UCSD-AML1 (cell line): ENCODE results near the gene PWWP2B.

Source experiments
- DNase-seq: peaks from one replicate; lab custom pipeline; 2025; ENCODE audit not compliant: unreplicated experiment; lab: John Stamatoyannopoulos, UW

PWWP2B gene

DNA sequence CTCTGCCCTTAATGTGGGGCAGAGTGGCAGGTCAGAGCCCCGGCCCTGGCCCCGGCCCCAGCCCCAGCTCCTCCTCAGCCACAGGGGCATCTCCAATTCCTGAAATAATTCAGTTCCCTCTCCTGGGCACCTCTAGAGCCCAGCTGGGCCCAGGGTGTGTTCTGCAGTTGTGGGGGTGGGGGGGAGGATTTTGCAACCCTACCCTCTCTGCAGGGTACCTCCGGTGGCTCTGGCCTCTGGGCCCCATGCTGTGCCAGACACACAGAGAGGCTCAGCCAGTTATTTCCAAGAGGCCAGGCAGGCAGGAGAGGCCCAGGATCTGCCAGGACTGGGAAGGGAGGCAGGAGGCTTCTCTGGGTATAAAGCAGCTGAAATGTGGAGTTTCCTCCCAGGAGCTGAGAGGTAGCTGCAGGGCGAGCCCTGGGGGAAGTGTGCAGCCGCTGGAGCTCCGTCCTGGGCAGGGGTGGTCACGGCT lies 47.9 kb downstream of the PWWP2B start:
- DNase-seq: peak; percentile 42

DNA sequence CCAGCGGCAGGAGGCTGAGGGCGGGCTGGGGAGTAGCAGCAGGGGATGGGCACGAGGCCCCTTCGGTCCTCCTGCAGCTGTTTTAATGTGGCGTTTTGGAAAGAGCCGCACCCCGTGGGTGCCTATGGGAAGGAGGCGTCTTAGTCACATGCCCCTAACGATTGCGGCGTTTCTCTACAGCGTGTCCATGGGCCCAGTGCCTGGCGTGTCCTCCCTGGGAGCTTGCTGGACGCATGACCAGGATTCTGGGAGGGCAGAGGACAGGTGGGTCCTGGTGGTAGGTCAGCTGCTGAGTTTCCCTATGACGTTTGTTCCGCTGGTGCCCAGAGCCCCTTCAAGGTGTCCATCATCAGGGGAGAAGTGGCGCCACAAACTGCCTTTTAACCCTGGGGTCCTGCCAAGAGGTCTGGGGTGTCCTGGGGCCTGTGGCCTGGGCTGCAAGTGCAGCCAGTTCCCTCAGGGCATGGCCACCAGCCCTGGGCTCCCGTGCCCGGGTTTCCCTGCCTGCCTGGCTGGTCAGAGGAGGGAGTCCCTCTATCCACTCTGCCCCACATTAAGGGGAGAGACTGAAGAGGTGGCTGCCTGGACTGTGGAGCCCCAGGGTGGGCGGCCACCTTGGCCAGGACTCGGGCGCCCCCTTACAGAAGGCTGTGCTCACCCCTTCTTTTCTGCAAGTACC lies 48.7 kb downstream of the PWWP2B start:
- DNase-seq: no peak

DNA sequence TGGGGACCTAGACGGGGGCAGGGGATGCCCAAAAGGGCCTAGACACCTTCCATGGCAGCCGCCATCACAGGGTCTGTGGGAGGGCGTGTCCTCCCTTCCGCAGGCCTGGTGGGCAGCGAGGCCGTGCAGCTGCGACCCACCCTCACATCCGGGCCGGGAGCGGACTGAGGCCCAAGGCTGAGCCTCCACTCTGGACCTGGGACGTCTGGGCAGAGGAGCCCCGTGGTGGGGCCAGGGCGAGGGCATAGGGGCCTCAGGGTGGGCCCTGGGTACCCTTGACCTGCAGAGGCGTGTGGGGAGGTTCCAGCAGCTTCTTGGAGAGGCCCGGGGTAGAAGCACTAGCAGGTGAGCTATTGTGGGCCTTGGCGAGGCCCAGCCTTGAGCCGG lies 49.2 kb downstream of the PWWP2B start:
- no peak for DNase-seq

DNA sequence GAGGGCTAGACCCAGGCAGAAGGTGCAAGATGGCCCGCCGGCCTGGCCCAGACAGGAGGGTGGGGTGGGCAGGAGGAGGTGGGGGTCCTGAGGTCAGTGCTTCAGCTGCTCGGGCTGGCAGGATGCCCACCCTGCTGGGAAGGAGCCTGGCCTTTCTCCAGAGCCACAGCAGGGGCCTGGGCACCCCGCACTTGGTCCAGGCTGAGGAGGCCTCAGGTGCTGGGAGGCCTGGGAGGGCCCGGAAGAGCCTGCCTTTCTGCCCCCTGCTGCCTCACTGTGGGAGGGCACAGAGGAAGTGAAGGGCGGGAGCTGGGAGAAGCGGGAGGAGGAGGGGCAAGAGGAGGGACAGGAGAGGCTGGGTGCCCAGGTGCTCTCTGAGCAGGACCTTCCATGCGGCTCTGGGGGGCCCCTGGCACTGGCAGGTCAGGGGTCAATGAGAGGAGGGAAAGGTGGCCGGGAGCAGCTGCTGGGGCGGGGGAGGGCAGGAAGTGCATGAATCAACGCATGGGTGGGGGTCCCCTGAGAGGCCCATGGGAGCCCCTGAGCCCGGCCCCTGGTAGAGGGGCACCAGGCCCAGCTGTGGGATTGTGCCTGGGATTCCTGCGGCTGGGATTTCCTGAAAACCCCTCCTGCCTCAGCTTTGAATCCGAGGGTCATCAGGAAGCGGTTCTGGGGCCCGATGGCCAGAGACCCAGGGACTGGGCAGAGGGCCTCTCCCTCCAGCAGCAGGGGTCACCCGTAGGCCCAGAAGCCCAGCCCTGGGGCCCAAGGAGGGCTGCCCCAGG lies 49.9 kb downstream of the PWWP2B start:
- DNase-seq: peak; percentile 86

DNA sequence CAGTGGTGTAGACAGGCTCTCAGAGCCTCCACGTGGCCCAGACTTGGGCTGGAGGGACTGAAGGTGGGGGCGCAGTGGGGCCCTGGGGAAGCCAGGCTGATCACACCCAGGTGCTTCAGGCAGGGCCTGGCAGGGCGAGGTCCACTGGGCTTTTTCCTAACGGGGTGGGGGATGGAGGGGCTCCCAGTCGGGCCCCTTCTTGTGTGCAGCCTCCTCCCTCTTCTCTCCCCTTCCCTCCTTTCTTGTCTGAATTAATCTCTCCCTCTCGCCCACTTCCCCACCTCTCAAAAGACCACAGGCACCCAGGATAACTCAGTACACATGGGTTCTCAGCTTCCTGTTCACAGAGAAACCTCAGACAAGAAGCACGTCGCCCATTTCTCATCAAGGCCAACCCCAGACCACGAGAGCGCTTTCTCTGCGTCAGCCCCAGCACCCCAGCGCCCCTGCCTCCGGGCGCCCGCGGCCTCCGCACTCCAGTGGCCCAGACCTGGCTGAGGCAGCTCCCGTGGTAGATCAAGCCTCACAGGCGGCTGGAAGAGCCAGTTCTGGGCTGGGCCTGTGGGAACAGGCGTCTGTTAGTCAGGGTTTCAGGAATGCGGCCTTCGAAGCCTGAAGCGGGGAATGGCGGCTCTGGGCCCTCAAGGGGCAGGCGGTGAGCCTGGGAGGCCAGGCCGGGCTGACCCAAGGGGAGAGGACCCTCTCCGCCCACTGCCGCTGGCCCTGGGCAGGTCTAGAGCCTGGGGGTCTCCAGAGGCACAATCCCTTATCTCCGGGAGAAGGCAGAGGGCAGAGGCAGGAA lies 50.6 kb downstream of the PWWP2B start:
- DNase-seq: peak; percentile 49

DNA sequence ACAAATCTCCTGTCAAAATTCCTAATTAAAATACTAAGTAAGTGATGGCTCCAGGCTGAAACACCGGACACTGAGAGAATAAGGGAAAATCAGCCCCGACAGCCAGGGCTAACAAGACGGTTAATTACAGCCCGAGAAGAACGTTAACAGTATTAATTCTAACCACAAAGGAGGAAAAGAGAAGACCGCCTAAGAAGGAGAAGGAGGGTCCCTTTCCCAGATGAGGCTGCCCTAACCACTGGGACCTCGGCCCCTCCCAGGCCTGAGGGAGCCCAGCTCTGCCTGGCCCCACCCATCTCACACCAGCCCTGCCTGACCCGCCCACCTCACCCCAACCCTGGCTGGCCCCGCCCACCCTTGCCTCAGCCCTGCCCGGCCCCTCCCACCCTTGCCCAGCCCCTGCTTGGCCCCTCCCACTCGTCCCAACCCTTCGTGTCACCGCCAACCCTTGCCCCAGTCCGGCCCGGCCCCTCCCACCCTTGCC lies 51.3 kb downstream of the PWWP2B start:
- DNase-seq: peak; percentile 84

DNA sequence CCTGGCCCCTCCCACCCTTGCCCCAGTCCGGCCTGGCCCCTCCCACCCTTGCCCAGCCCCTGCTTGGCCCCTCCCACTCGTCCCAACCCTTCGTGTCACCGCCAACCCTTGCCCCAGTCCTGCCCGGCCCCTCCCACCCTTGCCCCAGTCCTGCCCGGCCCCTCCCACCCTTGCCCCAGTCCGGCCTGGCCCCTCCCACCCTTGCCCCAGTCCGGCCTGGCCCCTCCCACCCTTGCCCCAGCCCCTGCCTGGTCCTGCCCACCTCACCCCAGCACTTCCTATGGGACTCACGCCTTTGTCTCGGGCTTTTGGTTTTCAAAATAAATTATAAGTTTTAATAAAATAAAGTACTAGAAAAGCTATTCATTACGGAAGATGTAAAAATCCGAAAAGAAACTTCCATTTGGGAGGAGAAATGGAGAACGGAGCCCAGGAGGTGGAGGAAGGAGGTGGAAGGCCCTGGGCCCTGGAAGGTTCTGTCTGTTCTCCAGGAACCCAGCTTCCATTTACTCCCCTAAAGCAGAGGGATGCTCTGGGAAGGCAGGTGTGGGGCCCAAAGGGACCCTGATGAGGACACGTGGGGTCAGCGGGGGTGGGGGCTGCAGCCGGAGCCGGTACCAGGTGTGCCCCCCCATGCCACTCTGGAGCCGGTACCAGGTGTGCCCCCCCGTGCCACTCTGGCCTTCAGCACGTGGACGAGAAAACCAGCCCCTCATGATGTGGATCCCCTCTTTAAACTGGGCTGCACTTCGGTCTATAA lies 52.2 kb downstream of the PWWP2B start:
- no peak for DNase-seq

DNA sequence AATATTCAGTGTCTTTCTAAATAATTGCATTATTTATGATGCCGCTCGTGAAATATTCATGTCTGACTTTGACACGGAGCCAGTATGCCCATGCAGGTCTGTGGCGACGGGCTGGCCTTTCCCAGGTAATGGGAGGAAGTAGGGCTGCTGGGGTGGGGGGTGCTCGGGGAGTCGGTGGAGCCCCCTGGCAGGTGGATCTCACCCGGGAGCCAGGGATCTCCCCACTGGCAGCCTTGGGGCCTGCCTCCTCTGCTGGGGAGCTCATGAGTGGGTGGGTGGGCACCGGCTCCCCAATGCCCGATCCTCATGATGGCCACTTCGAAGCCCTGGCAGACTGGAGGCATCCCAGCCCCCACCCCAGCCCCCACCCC lies 52.8 kb downstream of the PWWP2B start:
- DNase-seq: no peak

DNA sequence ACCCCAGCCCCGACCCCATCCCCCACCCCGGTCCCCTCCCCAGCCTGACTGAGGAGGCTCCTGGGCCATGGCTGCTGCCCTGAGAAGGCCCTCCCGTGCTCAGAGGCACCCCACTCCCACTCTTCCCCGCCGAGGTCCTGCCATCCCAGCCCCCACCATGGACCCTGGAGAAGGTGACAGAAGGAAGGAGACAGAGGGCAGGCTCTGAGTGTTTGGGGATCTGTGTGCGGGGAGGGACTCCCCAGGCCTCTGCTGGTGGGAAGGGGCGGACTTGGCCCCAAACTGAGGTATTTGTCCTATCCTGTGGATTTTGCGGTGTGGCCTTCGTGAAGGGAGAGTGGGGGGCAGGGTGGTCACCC lies 53.4 kb downstream of the PWWP2B start:
- DNase-seq: no peak

DNA sequence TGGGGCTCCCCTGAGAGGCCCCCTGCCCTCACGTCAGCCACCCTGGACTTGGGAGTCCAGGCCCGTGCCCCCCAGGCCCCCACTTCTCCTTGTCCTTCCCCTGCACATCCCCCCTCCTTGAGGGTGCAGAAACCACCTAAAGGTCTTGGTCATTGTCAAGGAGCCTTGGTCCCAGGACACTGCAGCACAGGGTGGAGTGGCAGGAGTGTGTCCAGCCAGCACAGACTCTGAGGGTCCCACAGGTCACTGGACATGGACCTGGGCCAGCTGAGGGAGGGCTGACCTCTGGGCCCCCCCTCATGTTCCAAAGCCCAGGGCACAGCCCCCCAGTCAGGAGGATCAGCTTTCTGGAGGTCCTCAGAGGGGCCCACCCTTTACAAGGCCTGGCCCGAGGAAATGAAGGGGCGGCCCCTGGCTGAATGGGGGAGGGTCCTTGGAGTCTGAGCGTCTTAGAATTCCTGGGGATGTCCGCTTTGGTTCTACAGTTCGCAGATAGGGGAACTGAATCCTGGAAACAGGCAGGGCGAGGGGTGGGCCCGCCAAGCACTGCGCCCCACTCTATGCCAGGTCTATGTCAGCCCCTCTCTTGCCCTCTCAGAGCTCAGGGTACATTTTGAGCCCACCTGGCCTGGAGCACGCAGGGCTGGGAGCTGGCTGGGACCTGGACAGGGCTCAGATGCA lies 54.0 kb downstream of the PWWP2B start:
- no peak for DNase-seq

DNA sequence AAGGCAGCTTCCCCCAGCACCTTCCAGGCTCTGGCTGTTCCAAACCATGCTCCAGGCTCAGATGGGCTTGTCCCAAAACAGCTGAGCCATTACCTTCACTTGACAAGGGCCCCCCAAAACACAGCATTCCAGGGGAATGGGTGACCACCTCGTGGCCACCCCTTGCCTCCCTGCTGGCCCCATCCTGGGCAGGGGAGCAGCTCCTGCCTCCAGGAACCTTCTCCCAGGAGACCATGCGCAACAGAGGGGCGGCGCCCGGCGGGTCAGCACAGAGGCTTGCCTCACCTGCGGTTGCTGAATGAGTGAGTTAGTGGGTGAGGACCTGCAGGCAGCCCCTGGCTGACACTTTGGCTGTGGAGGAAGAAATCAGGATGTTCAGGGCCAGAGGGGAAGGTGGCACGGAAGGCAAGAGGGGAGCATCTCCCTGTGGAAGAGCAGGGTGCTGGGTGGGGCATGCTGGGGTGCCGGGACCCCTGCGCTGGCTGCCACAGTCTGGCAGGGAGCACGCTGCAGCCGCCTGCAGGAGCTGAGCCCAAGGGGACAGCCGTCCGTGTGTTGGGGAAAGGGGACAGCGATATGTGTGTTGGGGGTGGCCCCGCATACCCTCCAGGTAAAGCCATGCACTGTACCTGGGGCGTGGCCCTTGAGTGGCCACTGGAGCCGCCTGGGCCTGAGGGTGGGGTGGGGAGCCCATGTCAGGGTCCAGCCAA lies 54.7 kb downstream of the PWWP2B start:
- no peak for DNase-seq

DNA sequence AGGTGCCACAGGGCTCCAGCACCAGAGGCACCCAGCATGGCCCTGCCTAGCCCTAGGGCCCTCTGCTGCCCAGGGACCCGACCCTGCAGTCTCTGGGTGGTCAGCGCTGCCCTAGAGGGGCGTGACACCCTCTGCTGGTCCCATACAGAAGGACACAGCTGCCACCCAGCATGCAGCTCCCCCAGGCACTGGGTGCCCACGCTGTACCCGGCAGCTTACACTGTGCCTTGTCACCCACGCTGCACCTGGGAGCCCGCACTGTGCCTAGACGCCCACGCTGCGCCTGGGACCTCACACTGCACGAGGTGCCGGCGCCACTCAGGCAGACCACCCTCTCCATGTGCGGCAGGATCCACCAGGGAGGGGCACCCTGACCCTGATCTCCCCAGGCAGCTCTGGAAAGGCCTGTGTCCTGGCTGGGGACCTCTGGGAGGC lies 55.2 kb downstream of the PWWP2B start:
- DNase-seq: peak; percentile 43

DNA sequence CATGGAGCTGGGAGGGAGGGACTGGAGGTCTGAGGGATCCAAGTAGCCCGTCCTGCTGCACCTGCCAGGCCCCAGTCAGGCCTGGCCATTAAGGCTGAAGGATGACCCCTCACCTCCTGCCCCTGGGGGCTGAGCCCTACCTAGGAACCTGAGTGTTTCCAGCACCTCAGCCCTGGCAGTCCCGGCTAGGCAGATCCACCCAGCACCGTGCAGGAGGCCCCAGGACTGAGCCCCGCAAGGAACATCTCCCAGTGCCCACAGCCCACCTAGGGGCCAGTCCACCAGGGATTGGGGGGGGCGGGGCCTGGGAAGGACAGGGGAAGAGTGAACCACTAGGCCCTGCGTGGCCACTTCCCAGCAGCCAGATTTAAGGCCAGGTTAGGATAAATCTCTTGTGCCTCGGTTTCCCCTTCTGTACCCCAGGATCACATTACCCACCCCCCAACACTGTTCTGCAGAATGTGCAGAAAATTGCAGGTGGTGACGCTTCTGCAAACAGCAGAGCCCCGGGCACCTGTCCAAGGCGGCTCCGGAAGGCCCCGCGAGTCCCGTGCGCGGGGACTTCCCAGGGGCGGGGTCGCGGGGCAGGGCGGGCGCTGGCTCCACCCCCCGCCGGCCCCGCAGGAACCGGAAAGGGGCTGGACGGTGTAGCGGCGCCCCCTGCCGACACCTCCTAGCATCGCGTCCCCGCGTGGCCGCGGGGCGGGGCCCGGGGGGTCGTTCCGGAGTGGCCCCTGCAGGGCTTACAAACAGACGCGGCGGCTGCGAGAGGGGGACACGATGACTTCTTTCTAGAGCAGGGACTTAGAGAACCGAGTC lies 55.9 kb downstream of the PWWP2B start:
- DNase-seq: peak; percentile 86

DNA sequence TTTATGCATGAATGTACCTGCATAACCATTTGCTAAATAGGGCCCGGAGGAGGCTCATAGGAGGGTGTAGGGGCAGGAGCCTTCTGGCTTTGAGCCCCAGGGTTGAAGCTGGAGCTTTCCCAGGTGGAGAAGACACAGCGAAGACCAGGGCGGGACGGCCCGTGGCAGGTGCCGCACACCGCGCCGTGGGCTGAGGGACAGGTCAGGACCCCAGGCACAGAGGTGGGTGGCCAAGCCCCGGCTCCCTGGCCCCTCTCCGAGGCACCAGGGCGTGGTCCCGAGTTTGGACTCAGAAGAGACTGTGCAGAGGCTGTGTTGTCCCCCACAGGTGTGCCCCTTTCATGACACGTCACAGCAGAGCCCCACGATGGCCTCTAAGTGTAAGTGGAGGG lies 56.5 kb downstream of the PWWP2B start:
- DNase-seq: no peak

DNA sequence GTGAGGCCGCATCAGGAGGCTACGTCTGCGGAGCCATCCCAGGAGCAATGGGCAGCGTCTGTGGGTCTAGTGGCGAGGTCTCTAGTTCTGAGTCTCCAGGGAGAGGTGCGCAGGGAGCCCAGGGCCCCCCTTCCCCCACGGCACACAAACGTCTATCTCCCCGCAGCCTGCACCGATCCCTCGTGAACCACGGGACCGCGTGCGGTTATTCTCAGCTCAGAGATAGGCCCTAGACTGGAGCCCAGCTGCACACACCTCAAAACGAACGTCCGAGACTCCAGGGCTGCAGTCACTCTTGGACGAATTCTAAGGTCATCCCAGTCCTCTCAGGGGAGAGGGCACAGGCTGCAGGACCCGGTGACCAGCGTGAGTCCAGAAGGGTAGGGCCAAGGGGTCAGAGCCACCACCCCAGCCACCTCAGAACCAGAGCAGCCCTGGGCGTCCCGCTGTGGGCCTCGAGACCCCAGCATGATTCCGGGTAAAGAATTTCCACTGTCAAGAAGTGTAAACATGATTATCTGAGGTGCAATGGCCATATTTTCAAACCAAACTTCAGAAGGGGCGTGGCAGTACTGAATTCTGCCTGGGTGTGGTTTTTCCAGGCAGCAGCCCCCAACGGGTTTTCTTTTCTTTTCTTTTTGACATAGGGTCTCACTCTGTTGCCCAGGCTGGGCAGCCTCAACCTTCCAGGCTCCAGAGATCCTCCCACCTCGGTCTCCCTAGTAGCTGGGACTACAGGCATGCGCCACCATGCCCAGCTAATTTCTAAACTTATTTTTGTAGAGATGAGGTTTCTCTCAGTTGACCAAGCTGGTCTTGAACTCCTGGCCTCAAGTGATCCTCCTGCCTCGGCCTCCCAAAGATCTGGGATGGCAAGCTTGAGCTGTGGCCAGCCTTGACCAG lies 57.5 kb downstream of the PWWP2B start:
- no peak for DNase-seq

DNA sequence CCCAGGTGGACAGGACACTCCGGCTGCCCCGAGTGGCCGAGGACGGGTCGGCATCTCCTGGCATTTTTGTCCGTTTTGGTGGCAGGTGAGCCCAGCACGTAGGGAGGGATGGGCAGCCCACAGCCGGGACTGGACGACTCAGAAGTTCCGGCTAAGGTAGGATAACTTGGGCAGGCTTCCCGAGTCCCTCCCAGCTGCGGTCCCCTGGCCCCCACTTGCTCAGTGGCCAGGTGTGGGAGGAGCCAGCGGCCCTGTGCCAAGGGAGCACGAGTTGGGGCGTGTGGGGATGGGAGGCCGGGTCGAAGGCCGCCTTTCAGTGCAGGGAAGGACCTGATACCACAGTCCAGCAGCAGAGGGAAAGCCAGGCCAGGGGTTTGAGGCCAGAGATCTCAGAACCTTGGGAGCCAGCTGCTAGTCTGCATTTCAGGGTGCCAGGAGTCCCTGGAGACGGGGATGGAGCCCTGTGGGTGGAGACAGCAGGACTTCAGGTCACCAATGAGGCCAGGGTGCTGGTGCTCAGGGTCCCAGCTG lies 58.5 kb downstream of the PWWP2B start:
- DNase-seq: no peak

DNA sequence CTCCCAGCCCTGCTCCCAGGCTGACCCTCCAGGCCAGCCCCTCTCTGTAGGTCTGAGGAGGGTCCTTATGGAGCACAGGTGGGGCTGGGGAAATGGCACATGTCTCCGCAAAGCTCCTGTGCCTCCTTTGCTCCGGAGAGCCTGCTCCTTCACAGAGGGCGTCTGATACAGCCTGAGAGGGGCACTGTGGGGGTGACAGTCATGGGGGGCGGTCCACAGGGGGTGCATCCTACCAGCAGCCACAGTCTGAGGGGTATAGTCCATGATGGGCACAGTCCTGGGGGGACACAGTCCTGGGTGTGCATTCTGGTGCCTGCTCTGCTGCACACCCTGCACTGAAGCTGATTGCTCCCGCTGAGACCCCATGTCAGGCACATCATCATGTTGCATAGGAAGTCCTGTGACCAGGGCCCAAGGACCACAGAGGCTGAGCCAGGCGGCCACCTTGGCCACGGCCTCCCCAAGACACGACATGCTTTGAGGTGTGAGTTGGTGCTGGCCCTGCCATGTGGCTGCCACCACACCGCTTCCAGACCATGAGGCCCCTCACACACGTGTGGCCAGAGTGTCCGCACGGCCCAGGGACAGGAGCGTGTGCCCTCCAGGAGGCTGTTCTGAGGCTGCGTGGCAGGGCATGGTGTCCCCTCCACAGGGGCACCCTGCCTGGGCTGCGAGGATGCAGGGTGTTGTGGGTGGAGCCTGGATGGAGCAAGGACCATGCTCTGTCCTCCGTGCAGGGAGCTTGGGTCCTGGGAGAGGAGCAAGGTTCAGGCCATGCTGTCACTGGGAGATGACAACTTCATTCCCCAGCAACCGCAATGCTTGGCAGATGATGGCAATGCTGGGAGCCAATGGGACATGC lies 59.2 kb downstream of the PWWP2B start:
- DNase-seq: no peak
